A673 (cell line): ENCODE data around the gene OR6C74.

Source experiments
- CTCF ChIP-seq: fragments of 300-800, 200-600 bp; sonication (generic); conservative IDR thresholded peaks from 2 replicates; pipeline ENCODE4 v1.5.1; 2017; ENCODE audit warnings: low read depth, mild to moderate bottlenecking, antibody characterized with exemption, low read length, moderate library complexity, mixed read lengths
- EZH2 ChIP-seq: fragments of 200-600 bp; sonication (generic); IDR thresholded peaks from 2 replicates; pipeline ENCODE4 v1.6.1; 2017; ENCODE audit warnings: borderline replicate concordance, low read depth, mild to moderate bottlenecking, mixed read lengths, antibody characterized with exemption, low read length; ENCODE audit not compliant: poor library complexity, severe bottlenecking

GRCh38 chr12:55246159-55246558, 1.8 kb downstream of the OR6C74 start:
- no peak for TF ChIP-seq CTCF
- no peak for TF ChIP-seq EZH2
